GM12872 (cell line): Measurements from ENCODE around the gene SULF2.

Source experiments
- CTCF ChIP-seq: IDR thresholded peaks from 3 replicates; pipeline ENCODE4 v1.5.1; 2011; ENCODE audit warnings: low read depth, mild to moderate bottlenecking, low read length, moderate library complexity; ENCODE audit not compliant: insufficient read depth

The SULF2 gene

DNA sequence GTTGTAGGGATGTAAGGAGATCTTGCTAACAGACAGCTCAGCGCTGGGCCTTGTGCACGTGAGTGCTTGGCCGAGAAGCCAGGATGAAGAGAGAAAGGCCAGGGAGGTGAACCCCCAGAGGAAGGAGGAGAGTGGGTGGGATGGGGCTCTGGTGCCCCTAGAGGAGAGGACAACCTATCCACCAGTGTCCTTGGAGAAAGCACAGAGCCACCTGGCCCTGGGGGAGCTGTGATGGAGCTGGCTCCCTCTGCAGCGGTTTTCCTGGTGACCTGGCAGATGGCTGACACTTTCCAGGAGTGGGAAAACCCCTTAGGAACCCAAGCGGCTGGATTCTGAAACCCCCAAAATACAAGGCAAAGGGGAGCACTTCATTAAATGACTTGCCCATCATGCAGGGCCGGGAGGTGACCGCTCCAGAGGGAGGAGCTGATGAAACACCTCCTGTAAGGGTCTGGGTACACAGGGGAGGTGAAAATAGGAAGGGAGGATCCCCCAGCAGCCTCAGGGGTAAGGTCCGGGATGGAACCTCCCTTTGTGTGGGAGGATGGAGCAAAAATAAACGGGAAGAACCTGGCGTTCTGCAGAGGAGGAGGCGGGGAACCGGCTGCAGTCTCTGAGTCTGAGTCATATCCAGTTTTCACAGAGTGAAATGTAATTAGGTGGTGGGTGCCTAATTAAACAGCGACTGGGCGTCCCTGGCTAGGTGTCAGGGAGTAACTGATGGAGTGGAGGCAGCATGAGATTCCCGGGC, 80.4 kb downstream of the SULF2 start:
- 0 out of 3 replicates have a peak, but pooled peaks have one; percentile 5 for TF ChIP-seq CTCF

DNA sequence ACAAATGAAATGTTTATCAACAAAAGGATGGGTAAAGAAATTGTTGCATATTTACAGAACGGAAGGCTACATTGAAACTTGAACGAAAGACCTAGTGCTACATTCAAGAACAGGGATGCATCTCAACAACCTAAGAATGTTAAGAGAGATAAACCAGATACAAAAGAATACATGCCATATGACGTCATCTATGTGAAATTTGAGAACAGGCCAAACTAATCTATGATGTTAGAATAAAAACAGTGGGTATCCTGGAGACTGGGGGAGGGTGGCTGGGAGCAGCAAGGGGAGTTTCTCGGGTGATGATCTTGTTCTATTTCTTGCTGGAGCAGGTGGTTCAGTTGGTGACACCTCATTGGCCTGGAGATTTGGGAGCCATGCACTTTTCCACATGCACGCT, 81.5 kb downstream of the SULF2 start:
- TF ChIP-seq CTCF, result no peak

DNA sequence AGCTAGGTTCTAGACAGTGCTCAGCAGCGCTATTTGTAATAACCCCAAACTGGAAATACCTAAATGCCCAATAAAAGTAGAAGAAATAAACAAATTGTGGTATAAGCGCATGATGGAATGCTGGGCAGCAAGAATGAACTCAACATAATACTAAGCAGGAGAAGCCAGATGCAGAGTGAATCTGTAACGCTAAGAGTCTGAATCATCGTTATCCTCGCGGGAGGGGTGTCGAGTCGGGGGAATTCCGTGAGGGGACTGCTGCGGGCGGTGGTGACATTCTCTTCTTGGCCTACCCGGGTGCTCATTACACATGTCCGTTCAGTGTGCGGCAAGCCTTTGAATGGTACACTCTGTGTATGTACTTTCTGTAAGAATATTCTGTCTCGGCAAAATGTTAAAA, 83.7 kb downstream of the SULF2 start:
- no peak for TF ChIP-seq CTCF

GRCh38 chr20:47700327-47700726, 85.0 kb downstream of the SULF2 start:
- TF ChIP-seq CTCF, result no peak

GRCh38 chr20:47699818-47700217, 85.5 kb downstream of the SULF2 start:
- TF ChIP-seq CTCF, result no peak

DNA sequence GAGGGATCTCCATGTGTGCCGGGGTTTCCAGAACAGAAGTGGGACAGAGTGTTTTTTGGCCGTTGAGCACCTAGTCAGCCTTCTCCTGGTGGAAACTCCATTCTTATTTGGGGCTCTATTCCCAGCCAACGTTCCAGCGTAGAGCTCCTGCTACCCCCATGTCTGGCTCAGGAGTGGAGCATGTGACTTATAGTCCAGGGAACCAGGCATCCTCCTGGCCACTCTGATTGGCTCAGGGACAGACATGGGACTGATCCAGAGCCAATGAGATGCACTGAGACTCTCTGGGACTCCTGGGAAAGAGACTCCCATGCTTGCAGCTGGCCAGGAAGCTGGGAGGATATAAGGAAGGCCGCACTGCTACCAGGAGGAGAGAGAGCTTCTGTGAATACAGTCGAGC, 87.1 kb downstream of the SULF2 start:
- TF ChIP-seq CTCF, result no peak

- no peak for TF ChIP-seq CTCF
These were observed 88.4 kb downstream of the SULF2 start for GRCh38 chr20:47696856-47697255.
